ENCODE results near the gene KLHDC7A.
A peak's percentile ranks its signal among the peaks of the same experiment; 100 is the strongest.

The KLHDC7A gene

DNA sequence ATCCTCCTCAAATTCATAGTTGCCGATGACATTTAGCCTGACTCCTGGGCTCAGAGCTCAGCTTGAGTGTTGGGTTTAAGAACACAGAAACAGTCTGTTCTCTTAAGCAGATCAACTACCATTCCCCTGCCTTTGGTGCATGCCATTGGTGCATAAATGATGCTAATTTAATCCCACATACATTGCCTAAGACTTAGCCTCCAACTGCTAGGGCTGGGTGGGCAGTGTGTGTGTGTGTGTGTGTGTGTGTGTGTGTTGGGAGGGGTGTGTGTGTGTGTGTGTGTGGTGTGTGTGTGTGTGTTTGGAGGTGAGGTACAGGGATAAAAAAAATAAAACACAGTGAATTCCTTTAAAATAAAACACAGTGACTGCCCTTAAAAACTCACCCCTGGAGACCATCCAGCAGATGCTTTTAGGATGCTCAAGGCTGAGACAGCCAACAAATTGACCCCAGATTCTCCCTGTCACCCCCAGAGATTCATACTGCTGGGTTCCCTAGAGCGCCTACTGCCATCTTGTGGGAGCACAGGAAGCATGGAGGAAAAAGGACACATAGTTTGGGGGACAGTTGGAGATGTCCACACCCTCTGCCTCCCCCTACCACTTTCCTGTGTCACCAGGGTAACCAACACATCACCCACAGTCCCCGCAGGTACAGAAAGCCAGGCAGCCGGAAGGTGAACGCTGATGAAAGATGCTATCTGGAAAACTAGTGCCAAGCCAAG is 30.6 kb downstream of the KLHDC7A start:
- no peak for DNase-seq

GRCh38 chr1:18511874-18512150 is 31.1 kb downstream of the KLHDC7A start:
- DNase-seq = peak; percentile 21

- no peak for DNase-seq
Observed at GRCh38 chr1:18512883-18513282, 32.2 kb downstream of the KLHDC7A start.

DNA sequence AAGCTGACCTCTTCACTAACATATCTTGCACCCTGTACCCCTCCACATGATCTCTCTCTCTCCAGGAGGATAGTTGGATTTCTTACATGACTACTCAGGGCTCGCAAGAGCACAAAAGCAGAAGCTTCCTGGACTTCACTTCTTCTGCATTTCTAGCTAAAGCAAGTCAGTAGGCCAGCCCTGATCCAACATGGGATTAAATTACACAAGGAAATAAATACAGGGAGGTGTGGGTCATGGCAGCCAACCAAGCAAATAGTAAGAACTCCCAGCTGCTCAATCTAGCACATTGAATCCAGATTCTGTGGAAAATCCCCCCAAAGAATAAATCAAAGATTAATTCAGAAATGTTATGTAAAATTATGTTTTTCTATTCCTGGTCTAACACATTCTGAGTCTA is 33.3 kb downstream of the KLHDC7A start:
- DNase-seq = no peak

DNA sequence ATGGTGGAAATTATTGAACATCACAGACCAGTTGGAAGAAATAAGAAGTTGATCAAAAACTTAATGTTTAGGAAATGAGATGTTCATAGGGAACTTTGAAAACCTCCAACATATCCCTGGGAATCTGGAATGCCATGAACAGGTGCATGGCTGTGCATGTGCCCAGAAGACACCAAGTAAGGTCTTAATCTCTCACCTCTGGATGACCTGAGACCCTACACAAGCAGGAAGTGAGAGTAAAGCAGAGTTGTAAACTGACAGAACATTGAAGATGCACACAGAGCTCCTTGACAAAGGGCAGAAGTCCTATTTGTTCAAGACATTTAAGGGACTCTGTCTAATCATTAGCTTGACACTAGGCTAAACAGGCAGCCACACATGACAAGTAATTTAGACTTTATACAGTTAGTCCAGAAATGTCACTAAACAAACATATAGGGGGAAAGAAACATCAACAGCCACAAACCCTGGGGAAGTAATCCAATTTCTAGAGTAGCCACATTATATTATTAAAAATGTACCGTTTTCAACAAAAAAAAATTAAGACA is 34.5 kb downstream of the KLHDC7A start:
- DNase-seq = no peak

GRCh38 chr1:18516473-18516872 is 35.7 kb downstream of the KLHDC7A start:
- DNase-seq = no peak

DNA sequence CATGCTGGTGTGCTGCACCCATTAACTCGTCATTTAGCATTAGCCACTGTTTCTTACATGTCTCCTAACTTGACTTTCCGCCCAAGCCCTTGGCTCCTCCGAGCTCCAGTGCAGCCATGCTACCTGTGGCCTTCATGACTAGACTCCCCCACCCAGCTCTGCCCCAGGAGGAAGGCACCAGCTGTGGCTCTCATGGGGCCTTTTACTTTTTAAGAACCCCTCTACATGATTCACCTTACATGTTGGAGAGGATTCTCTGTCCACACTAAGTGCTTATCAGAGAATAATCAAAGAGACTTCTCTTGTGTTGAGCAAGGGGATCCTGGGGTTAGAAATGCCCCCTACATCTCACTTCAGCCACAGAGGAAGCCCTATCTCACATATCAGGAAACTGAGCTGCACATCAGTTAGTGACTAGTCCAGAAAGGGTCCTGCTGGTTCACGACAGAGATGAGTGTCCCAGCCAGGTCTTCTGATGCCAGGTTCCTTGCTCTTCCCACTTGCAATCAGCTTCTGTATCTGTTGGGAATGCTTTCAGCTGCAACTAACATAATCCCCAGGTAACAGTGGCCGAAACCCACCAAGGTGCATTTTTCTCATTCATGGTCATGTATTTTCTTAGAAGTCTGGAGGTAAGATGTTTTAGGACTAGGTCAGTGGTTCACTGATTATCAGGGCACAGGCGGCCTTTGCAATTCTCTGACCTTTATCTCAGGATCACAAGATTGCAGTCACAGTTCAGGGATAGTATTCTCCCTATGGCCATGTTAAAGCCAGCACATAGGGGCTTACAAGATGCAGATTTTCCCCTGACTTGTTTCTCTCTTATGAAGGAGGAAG is 45.9 kb downstream of the KLHDC7A start:
- DNase-seq = no peak

- DNase-seq = no peak
Observed at GRCh38 chr1:18527514-18527913, 46.8 kb downstream of the KLHDC7A start.

GRCh38 chr1:18527921-18528320 is 47.2 kb downstream of the KLHDC7A start:
- DNase-seq = no peak

DNA sequence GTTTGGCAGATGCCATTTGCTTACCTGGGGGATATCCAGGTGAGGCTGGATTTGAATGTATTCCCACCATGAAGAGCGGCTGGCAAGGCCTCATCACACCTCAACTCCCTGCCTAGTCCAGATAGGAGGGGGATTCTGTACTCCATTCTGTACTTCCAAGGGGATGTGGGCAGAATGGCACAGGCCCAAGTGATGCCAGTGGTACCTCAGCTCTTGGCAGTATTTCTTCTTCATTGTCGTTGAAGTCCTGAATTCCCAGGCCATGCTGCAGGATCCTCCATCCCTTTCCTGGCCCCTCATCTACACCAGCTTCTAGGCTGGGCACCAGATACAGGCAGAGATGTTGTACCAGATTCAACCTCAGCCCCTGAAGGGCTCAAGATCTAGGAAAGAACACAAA is 47.9 kb downstream of the KLHDC7A start:
- no peak for DNase-seq

DNA sequence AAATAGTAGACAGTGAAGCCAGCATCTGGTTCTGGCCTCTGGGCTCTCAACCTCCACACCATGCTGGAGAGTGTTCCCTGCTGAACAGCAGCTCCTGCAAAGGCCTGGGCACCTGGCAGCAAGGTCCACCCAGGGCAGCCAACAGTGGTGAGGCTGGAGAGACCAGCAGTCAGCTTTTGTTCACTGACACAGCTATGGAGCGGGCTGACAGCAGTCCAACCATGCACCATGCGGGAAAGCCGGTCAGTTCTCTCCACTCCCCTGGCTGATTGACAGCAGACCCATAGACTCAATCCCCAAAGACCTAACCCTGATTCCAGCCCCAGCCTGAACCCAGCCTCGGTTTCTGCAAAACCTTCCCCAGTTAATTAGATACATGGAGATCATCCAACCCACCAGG is 49.0 kb downstream of the KLHDC7A start:
- no peak for DNase-seq

GRCh38 chr1:18530587-18531502 is 50.1 kb downstream of the KLHDC7A start:
- DNase-seq = no peak

DNA sequence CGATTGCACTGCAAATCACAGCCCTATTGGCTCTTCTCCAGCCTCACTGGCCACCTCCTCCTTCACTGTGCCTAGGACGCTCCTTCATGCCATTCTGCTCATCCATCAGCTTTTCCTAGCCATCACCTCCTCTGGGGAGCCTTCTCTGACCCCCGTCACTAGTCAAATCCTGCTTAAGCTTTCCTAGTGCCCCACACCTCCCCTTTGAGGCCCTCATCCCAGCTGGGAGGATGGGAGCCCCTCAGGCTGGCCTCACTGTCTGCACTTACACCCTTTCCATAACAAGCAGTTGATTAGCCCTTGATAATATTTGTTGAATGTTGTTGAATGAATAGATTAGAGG is 50.7 kb downstream of the KLHDC7A start:
- DNase-seq = no peak

GRCh38 chr1:18532390-18533170 is 51.9 kb downstream of the KLHDC7A start:
- DNase-seq = no peak

DNA sequence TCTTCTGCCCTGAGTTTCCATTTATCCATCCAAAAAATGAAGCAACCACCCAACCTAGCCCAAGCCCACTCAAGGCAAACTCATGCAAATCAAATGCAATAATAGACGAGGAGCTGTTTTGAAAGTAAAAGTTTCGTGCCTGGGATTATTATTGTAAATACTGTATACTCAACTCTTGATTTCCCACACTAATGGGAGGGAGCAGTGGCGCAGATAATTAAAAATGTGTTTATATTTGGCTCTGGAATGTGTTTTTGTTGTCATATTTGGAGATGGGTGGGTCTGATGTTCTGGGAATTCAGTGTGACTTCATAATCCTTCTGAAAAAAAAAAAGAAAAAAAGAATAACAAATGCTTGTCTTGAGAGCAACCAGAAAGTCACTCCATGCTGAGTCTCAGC is 52.5 kb downstream of the KLHDC7A start:
- DNase-seq = no peak

GRCh38 chr1:18534810-18535205 is 54.1 kb downstream of the KLHDC7A start:
- no peak for DNase-seq
